Activated T-cell treated with anti-CD3 and anti-CD28 coated beads, Interleukin-2, amount 50 U/mL, for 72 hours (primary cell): ENCODE data around the gene OOEP. TPM values are rescaled to one million over a fixed set of nuclear protein-coding genes. Genes with fewer than 3 reads are reported as not detected.
"Not testable (repeated sequence)": the region's sequence is repeated elsewhere in the genome, so short reads cannot be mapped to it uniquely, and the experiment has no call there.

Experiments
- ATAC-seq, 2 donors: fragments of 150-1000 bp; cut with Tn5 transposase; replicated peaks in 1 of 2; 2 replicates each; pipeline ENCODE4 v1.10.0; 2021; ENCODE audit warnings: moderate library complexity in 2 of 2, mild to moderate bottlenecking in 1 of 2
- DNase-seq, 2 donors: peaks; one replicate each; pipeline ENCODE4 v3.0.0; 2021 to 2022; ENCODE audit warnings: mixed read lengths in 1 of 2
- H3K27ac Mint-ChIP-seq: one replicate; pipeline ENCODE4 v1.8.0; 2022; ENCODE audit warnings: mild to moderate bottlenecking, moderate library complexity, mixed read lengths
- H3K27me3 Mint-ChIP-seq: one replicate; pipeline ENCODE4 v1.8.0; 2022; ENCODE audit warnings: low read depth, mixed read lengths
- H3K36me3 Mint-ChIP-seq, 2 donors: one replicate each; pipeline ENCODE4 v1.8.0; 2022; ENCODE audit warnings: mixed read lengths in 2 of 2, mild to moderate bottlenecking in 1 of 2; ENCODE audit not compliant: insufficient read depth in 2 of 2
- H3K4me1 Mint-ChIP-seq: one replicate; pipeline ENCODE4 v1.8.0; 2022; ENCODE audit warnings: low read depth, mixed read lengths
- H3K4me3 Mint-ChIP-seq, 2 donors: one replicate each; pipeline ENCODE4 v1.8.0; 2022; ENCODE audit warnings: mild to moderate bottlenecking in 2 of 2, mixed read lengths in 2 of 2, moderate library complexity in 2 of 2
- H3K9me3 Mint-ChIP-seq, 2 donors: one replicate each; pipeline ENCODE4 v1.8.0; 2022; ENCODE audit warnings: mixed read lengths in 2 of 2
- total RNA-seq, 2 donors: library from RNA; stranded (reverse); gene quantifications; one replicate each; pipeline ENCODE4 v1.2.3, GENCODE V29; 2022

OOEP gene
- total RNA-seq, 2 donors from 2014 or later = 0.76 to 0.77 TPM

GRCh38 chr6:73382462-73383113 lies 12.9 kb upstream of the OOEP start:
- no peaks in the 10 kb centered on the region for H3K9me3 Mint-ChIP-seq
- H3K36me3 Mint-ChIP-seq = no peaks in the 10 kb centered on the region
- DNase-seq = no peak
- no peak for ATAC-seq
- no peaks in the 10 kb centered on the region for H3K4me1 Mint-ChIP-seq
- no peak overlapping the region for H3K4me3 Mint-ChIP-seq
- no peak overlapping the region for H3K27ac Mint-ChIP-seq
- no peaks in the 10 kb centered on the region for H3K27me3 Mint-ChIP-seq

DNA sequence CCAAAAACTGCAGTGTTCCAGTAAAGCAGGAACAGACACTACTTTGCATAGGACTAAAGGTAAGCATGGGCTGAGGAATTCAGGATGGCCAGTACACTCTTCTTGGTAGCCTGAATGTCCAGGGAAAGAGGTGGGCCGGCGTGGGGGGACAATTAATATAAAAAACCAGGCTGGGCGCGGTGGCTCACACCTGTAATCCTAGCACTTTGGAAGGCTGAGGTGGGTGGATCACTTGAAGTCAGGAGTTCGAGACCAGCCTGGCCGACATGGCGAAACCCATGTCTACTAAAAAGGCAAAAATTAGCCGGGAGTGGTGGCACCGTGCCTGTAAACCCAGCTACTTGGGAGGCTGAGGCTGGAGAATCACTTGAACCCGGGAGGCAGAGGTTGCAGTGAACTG lies 11.8 kb upstream of the OOEP start:
- DNase-seq, H3K9me3 Mint-ChIP-seq, H3K36me3 Mint-ChIP-seq, H3K4me3 Mint-ChIP-seq, H3K4me1 Mint-ChIP-seq, H3K27me3 Mint-ChIP-seq, ATAC-seq, H3K27ac Mint-ChIP-seq: not testable (repeated sequence)

DNA sequence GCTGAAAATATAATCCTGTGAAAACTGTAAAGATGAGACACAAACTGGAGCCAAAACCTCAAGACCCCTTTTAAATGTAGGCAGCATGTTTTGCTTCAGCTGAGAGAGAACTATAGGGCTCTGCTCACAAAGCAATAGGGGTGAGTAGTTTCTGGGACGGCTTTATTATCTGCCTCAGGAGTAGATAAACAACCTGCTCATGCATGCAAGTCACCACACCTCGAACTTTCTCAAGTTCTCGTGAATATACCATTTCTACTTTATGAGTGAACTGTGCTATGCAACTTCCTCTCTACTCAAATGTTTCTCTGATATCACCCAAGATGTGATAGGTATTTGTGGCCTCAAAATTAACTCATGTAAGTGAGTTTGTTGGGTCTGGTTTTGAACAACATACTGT lies 7.5 kb upstream of the OOEP start:
- Mint-ChIP-seq H3K27me3 (no peaks in the 10 kb centered on the region), H3K4me1 (no peaks in the 10 kb centered on the region), H3K9me3 (no peaks in the 10 kb centered on the region), H3K27ac (no peak overlapping the region), H3K4me3 (no peak overlapping the region), H3K36me3 (no peaks in the 10 kb centered on the region)
- DNase-seq = no peak
- no peak for ATAC-seq

- Mint-ChIP-seq H3K4me3 (no peak overlapping the region), H3K4me1 (no peaks in the 10 kb centered on the region), H3K9me3 (no peaks in the 10 kb centered on the region), H3K27ac (no peak overlapping the region), H3K36me3 (no peaks in the 10 kb centered on the region), H3K27me3 (no peaks in the 10 kb centered on the region)
- DNase-seq = no peak
- ATAC-seq = no peak
These were observed 5.5 kb upstream of the OOEP start for GRCh38 chr6:73375216-73375615.

GRCh38 chr6:73372516-73372915 lies 2.8 kb upstream of the OOEP start:
- no peak overlapping the region for H3K4me3 Mint-ChIP-seq
- no peaks in the 10 kb centered on the region for H3K27me3 Mint-ChIP-seq

GRCh38 chr6:73371984-73372383 lies 2.3 kb upstream of the OOEP start:
- H3K27ac Mint-ChIP-seq = no peak overlapping the region
- no peaks in the 10 kb centered on the region for H3K9me3 Mint-ChIP-seq
- no peaks in the 10 kb centered on the region for H3K27me3 Mint-ChIP-seq
- no peaks in the 10 kb centered on the region for H3K36me3 Mint-ChIP-seq
- ATAC-seq (no peak), DNase-seq (no peak)
- H3K4me3 Mint-ChIP-seq = no peak overlapping the region
- H3K4me1 Mint-ChIP-seq = no peaks in the 10 kb centered on the region

More at GRCh38 chr6:73372516-73372915, 2.8 kb upstream of the OOEP start:
- Mint-ChIP-seq H3K27ac (no peak overlapping the region), H3K9me3 (no peaks in the 10 kb centered on the region), H3K4me1 (no peaks in the 10 kb centered on the region), H3K36me3 (no peaks in the 10 kb centered on the region)
- ATAC-seq (no peak), DNase-seq (no peak)

- no peaks in the 10 kb centered on the region for H3K27me3 Mint-ChIP-seq
- ATAC-seq = no peak
- DNase-seq = no peak
- H3K9me3 Mint-ChIP-seq = no peaks in the 10 kb centered on the region
- no peak overlapping the region for H3K4me3 Mint-ChIP-seq
- H3K36me3 Mint-ChIP-seq = no peaks in the 10 kb centered on the region
- H3K4me1 Mint-ChIP-seq = no peaks in the 10 kb centered on the region
- no peak overlapping the region for H3K27ac Mint-ChIP-seq
These were observed 540 bp downstream of the OOEP start for GRCh38 chr6:73369157-73369556.

- Mint-ChIP-seq H3K4me1 (no peaks in the 10 kb centered on the region), H3K36me3 (no peaks in the 10 kb centered on the region)
These were observed 1.0 kb downstream of the OOEP start for GRCh38 chr6:73368675-73369074.

DNA sequence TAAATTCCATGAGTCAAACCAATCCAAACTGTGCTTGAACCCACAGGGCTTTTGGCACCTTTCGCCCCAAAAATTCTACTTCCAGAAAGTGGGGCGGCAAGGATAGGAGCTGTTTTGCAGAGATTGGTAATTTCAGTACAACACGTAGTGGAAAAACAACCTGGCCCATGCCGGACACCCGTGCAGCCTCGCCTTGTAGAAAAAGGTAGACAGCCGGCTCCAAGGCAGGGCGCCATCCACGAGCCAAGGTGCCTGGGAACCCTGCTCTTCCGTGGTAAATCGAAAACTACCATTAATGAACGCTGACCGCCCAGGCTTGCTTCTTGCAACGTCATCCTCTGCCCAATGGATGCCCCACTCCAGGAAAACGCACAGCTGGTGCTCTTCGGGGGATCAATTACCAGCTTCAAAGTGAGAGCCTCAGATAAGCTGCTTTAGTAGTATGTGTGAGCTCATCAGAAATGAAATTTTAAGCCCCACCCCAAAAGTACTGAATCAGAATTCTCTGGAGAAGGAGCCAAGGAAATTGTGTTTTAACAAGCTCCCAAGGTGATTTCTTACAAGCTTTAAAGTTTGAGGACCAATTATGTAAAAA lies 1.8 kb downstream of the OOEP start:
- H3K9me3 Mint-ChIP-seq = no peaks in the 10 kb centered on the region
- no peak overlapping the region for H3K4me3 Mint-ChIP-seq
- H3K27me3 Mint-ChIP-seq = no peaks in the 10 kb centered on the region
- H3K36me3 Mint-ChIP-seq = no peaks in the 10 kb centered on the region
- H3K27ac Mint-ChIP-seq = no peak overlapping the region
- no peaks in the 10 kb centered on the region for H3K4me1 Mint-ChIP-seq
- ATAC-seq = no peak
- DNase-seq = no peak

More at GRCh38 chr6:73368675-73369074, 1.0 kb downstream of the OOEP start:
- no peak overlapping the region for H3K27ac Mint-ChIP-seq
- H3K9me3 Mint-ChIP-seq = no peaks in the 10 kb centered on the region
- H3K27me3 Mint-ChIP-seq = no peaks in the 10 kb centered on the region
- H3K4me3 Mint-ChIP-seq = no peak overlapping the region
- ATAC-seq (no peak), DNase-seq (no peak)

GRCh38 chr6:73364549-73364948 lies 5.1 kb downstream of the OOEP start:
- H3K27ac Mint-ChIP-seq = no peak overlapping the region
- no peaks in the 10 kb centered on the region for H3K9me3 Mint-ChIP-seq
- no peaks in the 10 kb centered on the region for H3K4me1 Mint-ChIP-seq
- H3K4me3 Mint-ChIP-seq = no peak overlapping the region
- H3K36me3 Mint-ChIP-seq = no peaks in the 10 kb centered on the region
- DNase-seq (no peak), ATAC-seq (no peak)
- H3K27me3 Mint-ChIP-seq = no peaks in the 10 kb centered on the region

- Mint-ChIP-seq H3K36me3 (no peaks in the 10 kb centered on the region), H3K27ac (no peak overlapping the region), H3K27me3 (no peaks in the 10 kb centered on the region), H3K9me3 (no peaks in the 10 kb centered on the region), H3K4me3 (no peak overlapping the region), H3K4me1 (no peaks in the 10 kb centered on the region)
- DNase-seq = no peak
- no peak for ATAC-seq
These were observed 5.6 kb downstream of the OOEP start for GRCh38 chr6:73364121-73364520.

DNA sequence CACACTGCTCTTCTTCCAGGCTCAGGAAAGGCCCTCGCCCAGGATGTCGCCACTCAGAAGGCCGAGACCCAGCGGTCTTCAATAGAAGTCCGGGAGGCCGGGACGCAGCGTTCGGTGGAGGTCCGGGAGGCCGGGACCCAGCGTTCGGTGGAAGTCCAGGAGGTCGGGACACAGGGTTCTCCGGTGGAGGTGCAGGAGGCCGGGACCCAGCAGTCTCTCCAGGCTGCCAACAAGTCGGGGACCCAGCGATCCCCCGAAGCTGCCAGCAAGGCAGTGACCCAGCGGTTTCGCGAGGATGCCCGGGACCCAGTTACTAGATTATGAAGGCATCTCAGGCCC lies 6.2 kb downstream of the OOEP start:
- H3K27ac Mint-ChIP-seq = no peak overlapping the region
- H3K4me3 Mint-ChIP-seq = no peak overlapping the region
- H3K4me1 Mint-ChIP-seq = no peaks in the 10 kb centered on the region
- ATAC-seq = no peak
- no peak for DNase-seq
- no peaks in the 10 kb centered on the region for H3K27me3 Mint-ChIP-seq
- H3K9me3 Mint-ChIP-seq = no peaks in the 10 kb centered on the region
- H3K36me3 Mint-ChIP-seq = no peaks in the 10 kb centered on the region

GRCh38 chr6:73362869-73363536 lies 6.7 kb downstream of the OOEP start:
- ATAC-seq (no peak), DNase-seq (no peak)
- no peaks in the 10 kb centered on the region for H3K36me3 Mint-ChIP-seq
- H3K9me3 Mint-ChIP-seq = no peaks in the 10 kb centered on the region
- H3K4me3 Mint-ChIP-seq = no peak overlapping the region
- no peaks in the 10 kb centered on the region for H3K27me3 Mint-ChIP-seq
- H3K4me1 Mint-ChIP-seq = no peaks in the 10 kb centered on the region
- H3K27ac Mint-ChIP-seq = no peak overlapping the region

DNA sequence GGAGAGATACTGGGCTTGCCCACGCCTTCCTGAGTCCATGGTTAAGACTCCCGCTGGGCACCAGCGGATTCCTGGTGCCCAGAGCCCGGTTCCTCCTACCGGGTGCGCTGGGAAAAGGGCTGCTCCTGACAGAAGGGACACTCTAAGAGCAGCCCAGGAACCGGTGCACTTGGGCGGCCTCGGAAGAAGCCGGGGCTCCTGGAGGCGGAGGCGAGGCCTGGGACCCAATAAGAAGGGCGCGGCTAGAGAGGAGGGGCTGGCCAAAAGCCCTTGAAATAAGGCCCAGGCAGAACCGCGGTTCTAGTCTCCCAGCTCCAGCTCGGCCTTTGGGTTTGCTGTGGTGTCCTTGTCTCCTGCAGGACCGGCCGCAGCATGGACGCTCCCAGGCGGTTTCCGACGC lies 7.3 kb downstream of the OOEP start, which contains the start of gene KHDC3L:
KHDC3L (plus strand) TSS at position 301 of the 400 bp plus-strand sequence; CDS start at position 373, 72 bp downstream.
- DNase-seq (no peak), ATAC-seq (no peak)
- Mint-ChIP-seq H3K27ac (no peak within 1 kb of the TSS), H3K9me3 (no peaks in the 10 kb centered on the region), H3K27me3 (no peaks in the 10 kb centered on the region), H3K4me3 (no peak within 1 kb of the TSS), H3K4me1 (no peaks in the 10 kb centered on the region), H3K36me3 (no peaks in the 10 kb centered on the region)
